HL-60 (cell line): ENCODE results near the gene F2R.

Experiments used
- CTCF ChIP-seq: IDR thresholded peaks from one replicate; pipeline ENCODE4 v1.5.1; 2011; ENCODE audit warnings: low read length, control low read depth, inconsistent platforms; ENCODE audit not compliant: insufficient read depth
- GABPA ChIP-seq: IDR thresholded peaks from 2 replicates; pipeline ENCODE4 v1.6.1; 2012; ENCODE audit warnings: low read depth
- POLR2AphosphoS5 ChIP-seq: IDR thresholded peaks from 2 replicates; pipeline ENCODE4 v1.6.1; 2012; ENCODE audit warnings: low read depth
- REST ChIP-seq: IDR thresholded peaks from 2 replicates; pipeline ENCODE4 v1.6.1; 2012; ENCODE audit warnings: low read depth; ENCODE audit not compliant: insufficient replicate concordance

GRCh38 chr5:76747706-76748105, 31.8 kb downstream of the F2R start:
- TF ChIP-seq CTCF (no peak), REST (no peak), POLR2AphosphoS5 (no peak), GABPA (no peak)
